Endometrial microvascular endothelial cells (primary cell): Measurements from ENCODE around the gene CUX1. TPM values are rescaled to one million over a fixed set of nuclear protein-coding genes. Genes with fewer than 3 reads are reported as not detected.

Source experiments
- in situ Hi-C: cut with HindIII; loops from 2 replicates; pipeline ENCODE4 v1.10.0; 2017; ENCODE audit warnings: low sequenced_read_pairs, low pct_unique_long_range_greater_than_20kb; ENCODE audit errors: inconsistent ontology term
- total RNA-seq: library from RNA; depleted of rRNA; stranded (reverse); fragments of >200 nt; gene quantifications from one replicate; pipeline ENCODE4 v1.2.3, GENCODE V29; 2015; ENCODE audit errors: inconsistent ontology term

CUX1 gene
- total RNA-seq, 1 donor from 2014 or later: 14.9 TPM

GRCh38 chr7:102061981-102062390 lies 244.6 kb downstream of the CUX1 start:
- in situ Hi-C loops: no loop called here

GRCh38 chr7:102063690-102064180 lies 246.3 kb downstream of the CUX1 start:
- in situ Hi-C loops: no loop called here

GRCh38 chr7:102064361-102065025 lies 247.1 kb downstream of the CUX1 start:
- in situ Hi-C loops: no loop called here

- in situ Hi-C loops: no loop called here
Measured at GRCh38 chr7:102065226-102065625, 247.8 kb downstream of the CUX1 start.

GRCh38 chr7:102066476-102066875 lies 249.1 kb downstream of the CUX1 start:
- in situ Hi-C loops: no loop called here

GRCh38 chr7:102068846-102069245 lies 251.4 kb downstream of the CUX1 start:
- in situ Hi-C loops: no loop called here

GRCh38 chr7:102069931-102070629 lies 252.7 kb downstream of the CUX1 start:
- in situ Hi-C loops: no loop called here

GRCh38 chr7:102072003-102072402 lies 254.6 kb downstream of the CUX1 start:
- in situ Hi-C loops: no loop called here

GRCh38 chr7:102072636-102073209 lies 255.3 kb downstream of the CUX1 start:
- in situ Hi-C loops: no loop called here

GRCh38 chr7:102073931-102074880 lies 256.8 kb downstream of the CUX1 start:
- in situ Hi-C loops: no loop called here

GRCh38 chr7:102075126-102075525 lies 257.7 kb downstream of the CUX1 start:
- in situ Hi-C loops: no loop called here

GRCh38 chr7:102075553-102076135 lies 258.2 kb downstream of the CUX1 start:
- in situ Hi-C loops: no loop called here

- in situ Hi-C loops: no loop called here
Measured at GRCh38 chr7:102077081-102077480, 259.7 kb downstream of the CUX1 start.

- in situ Hi-C loops: no loop called here
Measured at GRCh38 chr7:102079140-102080018, 262.0 kb downstream of the CUX1 start.

GRCh38 chr7:102080019-102080433 lies 262.6 kb downstream of the CUX1 start:
- in situ Hi-C loops: no loop called here

GRCh38 chr7:102080434-102081243 lies 263.2 kb downstream of the CUX1 start:
- in situ Hi-C loops: no loop called here

GRCh38 chr7:102081244-102081627 lies 263.8 kb downstream of the CUX1 start:
- in situ Hi-C loops: no loop called here
